ENCODE data around the gene MGAT4A.
A peak's percentile ranks its signal among the peaks of the same experiment; 100 is the strongest.

Gene MGAT4A

GRCh38 chr2:98572676-98573075, 158.3 kb downstream of the MGAT4A start:
- DNase-seq (ENCODE audit: low spot score) = no peak

GRCh38 chr2:98572211-98572610, 158.7 kb downstream of the MGAT4A start:
- no peak for DNase-seq (ENCODE audit: low spot score)

- no peak for DNase-seq (ENCODE audit: low spot score)
Measured at GRCh38 chr2:98571796-98572195, 159.1 kb downstream of the MGAT4A start.

- DNase-seq (ENCODE audit: low spot score) = no peak
Measured at GRCh38 chr2:98571121-98571701, 159.7 kb downstream of the MGAT4A start.

- DNase-seq (ENCODE audit: low spot score) = no peak
Measured at GRCh38 chr2:98570356-98570755, 160.6 kb downstream of the MGAT4A start.

GRCh38 chr2:98569915-98570314, 161.0 kb downstream of the MGAT4A start:
- no peak for DNase-seq (ENCODE audit: low spot score)

- DNase-seq (ENCODE audit: low spot score) = peak; percentile 66
Measured at GRCh38 chr2:98569197-98569793, 161.6 kb downstream of the MGAT4A start.
